DND-41 (cell line): ENCODE measurements around the gene TCP11.

Experiments used
- ATAC-seq: fragments of 200-7000 bp; cut with Tn5 transposase; 3 replicates; pipeline ENCODE4 v1.9.1; 2021; ENCODE audit warnings: low read depth; ENCODE audit not compliant: insufficient read depth
- DNase-seq: peaks from one replicate; pipeline ENCODE4 v3.0.0-alpha.2; 2020
- H2AFZ ChIP-seq: 2 replicates; pipeline ENCODE4 v1.6.0; 2012; ENCODE audit warnings: low read depth, low read length
- H3K27ac ChIP-seq: 2 replicates; pipeline ENCODE4 v1.5.1; 2012; ENCODE audit warnings: low read length, inconsistent platforms
- H3K27me3 ChIP-seq: fragments of 200-600 bp; sonication (generic); 2 replicates; pipeline ENCODE4 v1.6.0; 2012; ENCODE audit warnings: low read length, mild to moderate bottlenecking, inconsistent platforms; ENCODE audit not compliant: insufficient read depth, poor library complexity
- H3K36me3 ChIP-seq: 2 replicates; pipeline ENCODE4 v1.5.1; 2012; ENCODE audit warnings: low read length, inconsistent platforms; ENCODE audit not compliant: insufficient read depth
- H3K4me1 ChIP-seq: 2 replicates; pipeline ENCODE4 v1.5.1; 2012; ENCODE audit warnings: mild to moderate bottlenecking, low read length; ENCODE audit not compliant: insufficient read depth
- H3K4me2 ChIP-seq: 2 replicates; pipeline ENCODE4 v1.6.0; 2012; ENCODE audit warnings: mild to moderate bottlenecking, moderate library complexity, low read length, inconsistent platforms; ENCODE audit not compliant: insufficient read depth
- H3K4me3 ChIP-seq, 2 experiments: fragments of 200-600 bp in 1 of 2; shearing (Covaris generic) in 1 of 2; 2 replicates each; pipeline ENCODE4 v1.5.1; 2012 to 2016; ENCODE audit warnings: inconsistent platforms in 2 of 2, low read length in 2 of 2, mild to moderate bottlenecking in 2 of 2, low read depth in 1 of 2, moderate library complexity in 1 of 2
- H3K79me2 ChIP-seq: 2 replicates; pipeline ENCODE4 v1.6.0; 2012; ENCODE audit warnings: low read length, inconsistent platforms; ENCODE audit not compliant: insufficient read depth
- H3K9ac ChIP-seq: 2 replicates; pipeline ENCODE4 v1.6.0; 2012; ENCODE audit warnings: low read depth, mild to moderate bottlenecking, inconsistent platforms, low read length, moderate library complexity
- H3K9me3 ChIP-seq: 2 replicates; pipeline ENCODE4 v1.5.1; 2012; ENCODE audit warnings: low read length, moderate library complexity, mild to moderate bottlenecking, inconsistent platforms; ENCODE audit not compliant: insufficient read depth, severe bottlenecking
- H4K20me1 ChIP-seq: 2 replicates; pipeline ENCODE4 v1.6.0; 2012; ENCODE audit warnings: low read length; ENCODE audit not compliant: insufficient read depth
- EZH2 ChIP-seq: IDR thresholded peaks from 3 replicates; pipeline ENCODE4 v1.6.1; 2012; ENCODE audit warnings: borderline replicate concordance, low read depth, mild to moderate bottlenecking, moderate library complexity, low read length, inconsistent platforms; ENCODE audit not compliant: severe bottlenecking
- TF ChIP-seq, protein P1 (sequence below): IDR thresholded peaks from 2 replicates; pipeline ENCODE4 v1.5.1; 2012; ENCODE audit warnings: borderline replicate concordance, low read length, moderate library complexity, mild to moderate bottlenecking; ENCODE audit not compliant: poor library complexity, severe bottlenecking; ENCODE audit errors: extremely low read depth

The TCP11 gene

GRCh38 chr6:35088281-35089215 is 52.6 kb downstream of the TCP11 start:
- TF ChIP-seq, protein P1, sequence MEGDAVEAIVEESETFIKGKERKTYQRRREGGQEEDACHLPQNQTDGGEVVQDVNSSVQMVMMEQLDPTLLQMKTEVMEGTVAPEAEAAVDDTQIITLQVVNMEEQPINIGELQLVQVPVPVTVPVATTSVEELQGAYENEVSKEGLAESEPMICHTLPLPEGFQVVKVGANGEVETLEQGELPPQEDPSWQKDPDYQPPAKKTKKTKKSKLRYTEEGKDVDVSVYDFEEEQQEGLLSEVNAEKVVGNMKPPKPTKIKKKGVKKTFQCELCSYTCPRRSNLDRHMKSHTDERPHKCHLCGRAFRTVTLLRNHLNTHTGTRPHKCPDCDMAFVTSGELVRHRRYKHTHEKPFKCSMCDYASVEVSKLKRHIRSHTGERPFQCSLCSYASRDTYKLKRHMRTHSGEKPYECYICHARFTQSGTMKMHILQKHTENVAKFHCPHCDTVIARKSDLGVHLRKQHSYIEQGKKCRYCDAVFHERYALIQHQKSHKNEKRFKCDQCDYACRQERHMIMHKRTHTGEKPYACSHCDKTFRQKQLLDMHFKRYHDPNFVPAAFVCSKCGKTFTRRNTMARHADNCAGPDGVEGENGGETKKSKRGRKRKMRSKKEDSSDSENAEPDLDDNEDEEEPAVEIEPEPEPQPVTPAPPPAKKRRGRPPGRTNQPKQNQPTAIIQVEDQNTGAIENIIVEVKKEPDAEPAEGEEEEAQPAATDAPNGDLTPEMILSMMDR: no peak
- TF ChIP-seq EZH2: no peak
- Histone ChIP-seq H3K9me3 (no peaks in the 10 kb centered on the region), H3K27ac (no peak overlapping the region), H3K4me3 (no peak overlapping the region), H3K9ac (no peak overlapping the region), H3K79me2 (no peaks in the 10 kb centered on the region), H3K4me1 (no peaks in the 10 kb centered on the region), H3K27me3 (no peaks in the 10 kb centered on the region), H3K36me3 (peaks cover 21% of the 10 kb centered on the region), H2AFZ (no peak overlapping the region), H4K20me1 (no peaks in the 10 kb centered on the region; the same call in none of the 2 replicates), H3K4me2 (no peak overlapping the region)
- DNase-seq (no peak), ATAC-seq (no peak)

- Histone ChIP-seq H3K36me3 (peaks cover 29% of the 10 kb centered on the region), H3K27ac (no peak overlapping the region), H3K9me3 (no peaks in the 10 kb centered on the region), H3K4me1 (no peaks in the 10 kb centered on the region), H3K4me2 (no peak overlapping the region), H4K20me1 (no peaks in the 10 kb centered on the region; the same call in none of the 2 replicates), H3K9ac (no peak overlapping the region), H2AFZ (no peak overlapping the region), H3K79me2 (no peaks in the 10 kb centered on the region), H3K4me3 (no peak overlapping the region), H3K27me3 (no peaks in the 10 kb centered on the region)
- no peak for ATAC-seq
- TF ChIP-seq, protein P1: no peak
- no peak for TF ChIP-seq EZH2
- DNase-seq: no peak
Observed at GRCh38 chr6:35087361-35088280, 53.5 kb downstream of the TCP11 start.

- no peak for TF ChIP-seq EZH2
- TF ChIP-seq, protein P1: no peak
- H3K4me3 ChIP-seq: no peak overlapping the region
- H3K36me3 ChIP-seq: peaks cover 34% of the 10 kb centered on the region
- no peak overlapping the region for H2AFZ ChIP-seq
- no peak for DNase-seq
- no peaks in the 10 kb centered on the region for H3K9me3 ChIP-seq
- no peaks in the 10 kb centered on the region for H3K27me3 ChIP-seq
- no peak overlapping the region for H3K4me2 ChIP-seq
- ATAC-seq: no peak
- H3K9ac ChIP-seq: no peak overlapping the region
- no peaks in the 10 kb centered on the region for H3K79me2 ChIP-seq
- H4K20me1 ChIP-seq: no peaks in the 10 kb centered on the region; the same call in none of the 2 replicates
- no peak overlapping the region for H3K27ac ChIP-seq
- no peaks in the 10 kb centered on the region for H3K4me1 ChIP-seq
Observed at GRCh38 chr6:35086636-35087360, 54.3 kb downstream of the TCP11 start.
